Uterus (tissue), 2 donors: Measurements from ENCODE around the gene UNC119.

Experiments
- POLR2A ChIP-seq, 2 donors: fragments of 450-650 bp; IDR thresholded peaks; one replicate each; pipeline ENCODE4 v1.6.1; 2016; ENCODE audit warnings: antibody characterized with exemption in 2 of 2, mild to moderate bottlenecking in 1 of 2, moderate library complexity in 1 of 2
- TF ChIP-seq, protein P1 (sequence below), 4 experiments: fragments of 200-600 bp in 2 of 4; fragments of 450-650 bp in 2 of 4; sonication (generic) in 2 of 4; IDR thresholded peaks; one replicate each; pipeline ENCODE4 v1.5.1; 2016 to 2019; ENCODE audit warnings: antibody characterized with exemption in 4 of 4, mild to moderate bottlenecking in 2 of 4, moderate library complexity in 1 of 4

- TF ChIP-seq POLR2A (IDR thresholded peaks at IDR 0.05) = peak; percentile 88 to 93
- TF ChIP-seq, protein P1, sequence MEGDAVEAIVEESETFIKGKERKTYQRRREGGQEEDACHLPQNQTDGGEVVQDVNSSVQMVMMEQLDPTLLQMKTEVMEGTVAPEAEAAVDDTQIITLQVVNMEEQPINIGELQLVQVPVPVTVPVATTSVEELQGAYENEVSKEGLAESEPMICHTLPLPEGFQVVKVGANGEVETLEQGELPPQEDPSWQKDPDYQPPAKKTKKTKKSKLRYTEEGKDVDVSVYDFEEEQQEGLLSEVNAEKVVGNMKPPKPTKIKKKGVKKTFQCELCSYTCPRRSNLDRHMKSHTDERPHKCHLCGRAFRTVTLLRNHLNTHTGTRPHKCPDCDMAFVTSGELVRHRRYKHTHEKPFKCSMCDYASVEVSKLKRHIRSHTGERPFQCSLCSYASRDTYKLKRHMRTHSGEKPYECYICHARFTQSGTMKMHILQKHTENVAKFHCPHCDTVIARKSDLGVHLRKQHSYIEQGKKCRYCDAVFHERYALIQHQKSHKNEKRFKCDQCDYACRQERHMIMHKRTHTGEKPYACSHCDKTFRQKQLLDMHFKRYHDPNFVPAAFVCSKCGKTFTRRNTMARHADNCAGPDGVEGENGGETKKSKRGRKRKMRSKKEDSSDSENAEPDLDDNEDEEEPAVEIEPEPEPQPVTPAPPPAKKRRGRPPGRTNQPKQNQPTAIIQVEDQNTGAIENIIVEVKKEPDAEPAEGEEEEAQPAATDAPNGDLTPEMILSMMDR (IDR thresholded peaks at IDR 0.05) = no peak
Observed at GRCh38 chr17:28576758-28577465, 24.5 kb upstream of the UNC119 start, which contains the start of gene ALDOC.
